Right renal pelvis (tissue), 4 donors: Measurements from ENCODE around the gene AQP10. TPM values are rescaled to one million over a fixed set of nuclear protein-coding genes. Genes with fewer than 3 reads are reported as not detected.

Experiments used
- polyA plus RNA-seq, 4 donors: library from polyadenylated mRNA; unstranded; fragments of 120-200 nt; gene quantifications; one replicate each; pipeline ENCODE4 v1.2.1, GENCODE V29; 2013; ENCODE audit not compliant: insufficient read length in 4 of 4

AQP10 gene
- polyA plus RNA-seq, 4 donors = 0.10 to 0.37 TPM; not detected in 2

Other genes with a start within 250 kb of the AQP10 start
- under 1 TPM; 0.03 to 0.09 (median 0.05) TPM for gene NUP210L, start 166.0 kb upstream of the AQP10 start, polyA plus RNA-seq
- 100 to 1,000 TPM; 262 to 286 (median 278) TPM for gene TPM3, start 129.0 kb upstream of the AQP10 start, polyA plus RNA-seq
- gene CFAP141, start 114.8 kb upstream of the AQP10 start, polyA plus RNA-seq = not detected
- 100 to 1,000 TPM; 168 to 180 (median 176) TPM for gene UBAP2L, start 100.1 kb upstream of the AQP10 start, polyA plus RNA-seq
- 10 to 100 TPM; 83.4 to 87.2 (median 85.3) TPM for gene HAX1, start 48.5 kb upstream of the AQP10 start, polyA plus RNA-seq
- gene ATP8B2, start 4.4 kb downstream of the AQP10 start, polyA plus RNA-seq = 10 to 100 TPM; 25.9 to 28.0 (median 26.5) TPM
- 1 to 10 TPM; 6.5 to 8.1 (median 6.7) TPM for gene IL6R, start 84.2 kb downstream of the AQP10 start, polyA plus RNA-seq
- gene TDRD10, start 181.1 kb downstream of the AQP10 start, polyA plus RNA-seq = 1 to 10 TPM in 3 of 4 donors, under 1 TPM in 1; 0.83 to 1.5 (median 1.2) TPM
- gene SHE, start 181.3 kb downstream of the AQP10 start, polyA plus RNA-seq = 10 to 100 TPM; 10.7 to 13.1 (median 11.0) TPM
- gene UBE2Q1, start 237.6 kb downstream of the AQP10 start, polyA plus RNA-seq = 100 to 1,000 TPM; 110 to 134 (median 121) TPM
- under 1 TPM; 0.41 to 0.60 (median 0.49) TPM for gene CHRNB2, start 246.7 kb downstream of the AQP10 start, polyA plus RNA-seq